HEK293 (cell line): ENCODE measurements around the gene RBBP8NL.

Experiments used
- CTCF ChIA-PET: fragments of 350-600 bp; formaldehyde crosslinking; extraction: SDS; loops from one replicate; lab custom pipeline; 2021; ENCODE audit warnings: antibody characterized with exemption; lab: Yijun Ruan, JAX
- POLR2A ChIA-PET: fragments of 300-600 bp; formaldehyde crosslinking; extraction: SDS; loops from one replicate; lab custom pipeline; 2020; ENCODE audit warnings: antibody characterized with exemption, inconsistent platforms; lab: Yijun Ruan, JAX
- H3K27ac ChIP-seq: fragments of 200-500 bp; sonication (Bioruptor generic); 2 replicates; pipeline ENCODE4 v1.5.1; 2014; ENCODE audit warnings: low read depth, low read length, control low read depth, inconsistent platforms; ENCODE audit errors: extremely low read depth
- H3K36me3 ChIP-seq, 2 experiments: fragments of 200-500 bp in 1 of 2; sonication (Bioruptor generic) in 1 of 2; 1 replicate in 1 of 2; 2 replicates in 1 of 2; pipeline ENCODE4 v1.5.1; 2014 to 2017; ENCODE audit warnings: inconsistent platforms in 2 of 2, low read length in 2 of 2; ENCODE audit not compliant: control insufficient read depth in 2 of 2, insufficient read depth in 1 of 2
- H3K4me1 ChIP-seq: fragments of 200-500 bp; sonication (Bioruptor generic); 2 replicates; pipeline ENCODE4 v1.5.1; 2014; ENCODE audit warnings: mild to moderate bottlenecking, low read length, inconsistent platforms; ENCODE audit not compliant: control insufficient read depth, insufficient read depth
- H3K4me3 ChIP-seq: 2 replicates; pipeline ENCODE4 v1.5.1; 2011; ENCODE audit warnings: low read depth, mild to moderate bottlenecking, control low read depth, low read length, moderate library complexity
- H3K9me3 ChIP-seq: fragments of 200-500 bp; sonication (Bioruptor generic); 2 replicates; pipeline ENCODE4 v1.5.1; 2014; ENCODE audit warnings: low read depth, low read length, inconsistent platforms; ENCODE audit not compliant: control insufficient read depth, insufficient read depth
- BCL11A ChIP-seq: fragments of 450-650 bp; formaldehyde crosslinking; IDR thresholded peaks from 2 replicates; pipeline ENCODE4 v1.5.1; 2016; ENCODE audit warnings: low read depth, missing biosample characterization, missing genetic modification characterization
- GLIS2 ChIP-seq: fragments of 450-650 bp; formaldehyde crosslinking; IDR thresholded peaks from 2 replicates; pipeline ENCODE4 v1.5.1; 2016; ENCODE audit warnings: missing biosample characterization, missing genetic modification characterization
- HOXC10 ChIP-seq: sonication (generic); formaldehyde crosslinking; IDR thresholded peaks from 2 replicates; pipeline ENCODE4 v1.8.1; 2023; ENCODE audit warnings: mild to moderate bottlenecking, missing genetic modification reagents
- KLF10 ChIP-seq: fragments of 450-650 bp; IDR thresholded peaks from 2 replicates; pipeline ENCODE4 v1.5.1; 2018; ENCODE audit warnings: missing biosample characterization, mild to moderate bottlenecking, missing genetic modification characterization
- REPIN1 ChIP-seq: fragments of 450-650 bp; formaldehyde crosslinking; IDR thresholded peaks from 2 replicates; pipeline ENCODE4 v1.5.1; 2017; ENCODE audit warnings: missing biosample characterization, missing genetic modification characterization, low read depth
- ZBTB20 ChIP-seq: fragments of 450-650 bp; formaldehyde crosslinking; IDR thresholded peaks from 2 replicates; pipeline ENCODE4 v1.5.1; 2016; ENCODE audit warnings: missing biosample characterization, missing genetic modification characterization
- ZEB2 ChIP-seq: fragments of 450-650 bp; formaldehyde crosslinking; IDR thresholded peaks from 2 replicates; pipeline ENCODE4 v1.5.1; 2016; ENCODE audit warnings: missing biosample characterization, missing genetic modification characterization
- ZFP41 ChIP-seq: fragments of 450-650 bp; formaldehyde crosslinking; IDR thresholded peaks from 2 replicates; pipeline ENCODE4 v1.5.1; 2016; ENCODE audit warnings: missing biosample characterization, missing genetic modification characterization, borderline replicate concordance
- ZIC2 ChIP-seq: fragments of 450-650 bp; formaldehyde crosslinking; IDR thresholded peaks from 2 replicates; pipeline ENCODE4 v1.5.1; 2016; ENCODE audit warnings: missing biosample characterization, missing genetic modification characterization
- ZNF140 ChIP-seq: fragments of 450-650 bp; formaldehyde crosslinking; IDR thresholded peaks from 2 replicates; pipeline ENCODE4 v1.5.1; 2016; ENCODE audit warnings: missing biosample characterization, missing genetic modification characterization
- ZNF324 ChIP-seq: fragments of 450-650 bp; formaldehyde crosslinking; IDR thresholded peaks from 2 replicates; pipeline ENCODE4 v1.5.1; 2016; ENCODE audit warnings: missing biosample characterization, missing genetic modification characterization
- ZNF600 ChIP-seq: fragments of 450-650 bp; formaldehyde crosslinking; IDR thresholded peaks from 2 replicates; pipeline ENCODE4 v1.5.1; 2016; ENCODE audit warnings: missing biosample characterization, missing genetic modification characterization
- ZNF664 ChIP-seq: fragments of 450-650 bp; formaldehyde crosslinking; IDR thresholded peaks from 2 replicates; pipeline ENCODE4 v1.5.1; 2016; ENCODE audit warnings: missing biosample characterization, missing genetic modification characterization
- ZNF768 ChIP-seq: fragments of 450-650 bp; formaldehyde crosslinking; IDR thresholded peaks from 2 replicates; pipeline ENCODE4 v1.5.1; 2018; ENCODE audit warnings: missing biosample characterization, mild to moderate bottlenecking, missing genetic modification characterization
- TF ChIP-seq, protein P1 (sequence below): fragments of 450-650 bp; formaldehyde crosslinking; IDR thresholded peaks from 2 replicates; pipeline ENCODE4 v1.5.1; 2016; ENCODE audit warnings: missing biosample characterization, missing genetic modification characterization
- TF ChIP-seq, protein P2 (sequence below): fragments of 450-650 bp; formaldehyde crosslinking; IDR thresholded peaks from 2 replicates; pipeline ENCODE4 v1.5.1; 2016; ENCODE audit warnings: missing biosample characterization, missing genetic modification characterization
- TF ChIP-seq, protein P3 (sequence below): fragments of 450-650 bp; formaldehyde crosslinking; IDR thresholded peaks from 2 replicates; pipeline ENCODE4 v1.5.1; 2016; ENCODE audit warnings: missing biosample characterization, missing genetic modification characterization
- TF ChIP-seq, protein P4 (sequence below): fragments of 450-650 bp; formaldehyde crosslinking; IDR thresholded peaks from 2 replicates; pipeline ENCODE4 v1.5.1; 2016; ENCODE audit warnings: missing biosample characterization, missing genetic modification characterization
- TF ChIP-seq, protein P5 (sequence below): fragments of 450-650 bp; formaldehyde crosslinking; conservative IDR thresholded peaks from 2 replicates; pipeline ENCODE4 v1.5.1; 2016; ENCODE audit warnings: low read depth, missing biosample characterization, missing genetic modification characterization
- TF ChIP-seq, protein P6 (sequence below): fragments of 450-650 bp; formaldehyde crosslinking; IDR thresholded peaks from 2 replicates; pipeline ENCODE4 v1.5.1; 2016; ENCODE audit warnings: missing biosample characterization, missing genetic modification characterization

RBBP8NL gene

DNA sequence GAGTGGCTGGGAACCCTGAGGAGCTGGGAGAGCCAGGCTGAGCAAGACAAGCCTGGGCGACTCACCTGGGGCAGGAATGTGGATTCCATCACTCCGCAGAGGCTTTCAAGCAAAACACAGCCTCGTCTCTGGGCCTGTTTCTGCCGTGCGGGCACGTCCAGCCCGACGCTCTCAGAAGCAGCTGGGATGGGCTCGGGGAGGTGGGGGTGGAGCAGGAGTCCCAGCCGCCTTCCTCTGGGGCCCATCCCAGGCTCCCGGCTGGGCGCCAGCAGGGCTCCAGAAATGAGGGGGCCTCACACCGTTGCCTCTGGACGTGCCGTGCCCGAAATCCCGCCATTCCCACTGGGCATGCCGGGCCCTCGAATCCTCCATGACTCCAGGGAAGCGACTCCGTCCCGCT is 49.1 kb downstream of the RBBP8NL start:
- TF ChIP-seq ZNF768 (tag by site-specific recombination) (no peak), ZBTB20 (0 out of 2 replicates have a peak, but pooled peaks have one; percentile 2)
- POLR2A ChIA-PET: no interaction called here
- no peaks in the 10 kb centered on the region for H3K9me3 ChIP-seq
- no peak overlapping the region for H3K4me3 ChIP-seq
- peaks cover 0 to 11% of the 10 kb centered on the region in 2 experiments; a peak in 2 of 3 replicates for H3K36me3 ChIP-seq
- no peaks in the 10 kb centered on the region; the same call in 1 of the 2 replicates for H3K4me1 ChIP-seq
- CTCF ChIA-PET: no interaction called here
- no peak overlapping the region for H3K27ac ChIP-seq

DNA sequence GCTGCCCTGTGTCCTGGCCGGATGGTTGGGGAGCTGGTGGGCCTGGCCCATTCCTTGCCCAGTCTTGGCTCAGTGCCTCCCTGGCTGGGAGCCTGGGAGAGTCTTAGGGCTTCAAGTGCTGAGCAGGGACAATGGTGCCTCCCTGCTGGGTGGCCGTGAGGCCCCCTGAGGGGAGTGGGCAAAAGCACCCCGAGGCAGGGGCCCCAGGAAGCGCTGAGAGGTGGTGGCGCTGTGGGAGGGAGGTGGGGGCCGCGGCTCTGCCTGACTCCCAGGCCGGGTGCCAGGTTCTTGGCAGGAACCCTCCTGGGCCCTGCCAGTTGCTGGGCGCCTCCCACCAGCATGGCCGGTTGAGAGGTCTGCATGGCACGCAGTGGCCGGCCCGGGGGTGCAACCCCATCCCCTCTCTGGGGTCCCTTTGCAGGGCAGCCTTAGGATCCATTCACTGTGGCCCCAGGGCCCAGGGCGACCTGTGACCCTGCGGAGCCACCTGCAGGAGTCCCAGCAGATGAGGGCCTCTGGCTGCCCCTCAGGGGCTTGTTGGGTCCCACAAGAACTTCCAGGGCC is 49.6 kb downstream of the RBBP8NL start:
- H3K27ac ChIP-seq: no peak overlapping the region
- no peaks in the 10 kb centered on the region; the same call in 1 of the 2 replicates for H3K4me1 ChIP-seq
- peaks cover 0 to 11% of the 10 kb centered on the region in 2 experiments; a peak in 2 of 3 replicates for H3K36me3 ChIP-seq
- H3K9me3 ChIP-seq: no peaks in the 10 kb centered on the region
- no peak overlapping the region for H3K4me3 ChIP-seq
- CTCF ChIA-PET: interaction anchor here (0.6 kb wide), 1 partner anchor 12 kb away, joined by 3 read pairs; no protein-coding TSS in a partner anchor
- POLR2A ChIA-PET: interaction anchor here (0.5 kb wide), 1 partner anchor 34 kb away, joined by 4 read pairs; no protein-coding TSS in a partner anchor
- TF ChIP-seq, protein P1, sequence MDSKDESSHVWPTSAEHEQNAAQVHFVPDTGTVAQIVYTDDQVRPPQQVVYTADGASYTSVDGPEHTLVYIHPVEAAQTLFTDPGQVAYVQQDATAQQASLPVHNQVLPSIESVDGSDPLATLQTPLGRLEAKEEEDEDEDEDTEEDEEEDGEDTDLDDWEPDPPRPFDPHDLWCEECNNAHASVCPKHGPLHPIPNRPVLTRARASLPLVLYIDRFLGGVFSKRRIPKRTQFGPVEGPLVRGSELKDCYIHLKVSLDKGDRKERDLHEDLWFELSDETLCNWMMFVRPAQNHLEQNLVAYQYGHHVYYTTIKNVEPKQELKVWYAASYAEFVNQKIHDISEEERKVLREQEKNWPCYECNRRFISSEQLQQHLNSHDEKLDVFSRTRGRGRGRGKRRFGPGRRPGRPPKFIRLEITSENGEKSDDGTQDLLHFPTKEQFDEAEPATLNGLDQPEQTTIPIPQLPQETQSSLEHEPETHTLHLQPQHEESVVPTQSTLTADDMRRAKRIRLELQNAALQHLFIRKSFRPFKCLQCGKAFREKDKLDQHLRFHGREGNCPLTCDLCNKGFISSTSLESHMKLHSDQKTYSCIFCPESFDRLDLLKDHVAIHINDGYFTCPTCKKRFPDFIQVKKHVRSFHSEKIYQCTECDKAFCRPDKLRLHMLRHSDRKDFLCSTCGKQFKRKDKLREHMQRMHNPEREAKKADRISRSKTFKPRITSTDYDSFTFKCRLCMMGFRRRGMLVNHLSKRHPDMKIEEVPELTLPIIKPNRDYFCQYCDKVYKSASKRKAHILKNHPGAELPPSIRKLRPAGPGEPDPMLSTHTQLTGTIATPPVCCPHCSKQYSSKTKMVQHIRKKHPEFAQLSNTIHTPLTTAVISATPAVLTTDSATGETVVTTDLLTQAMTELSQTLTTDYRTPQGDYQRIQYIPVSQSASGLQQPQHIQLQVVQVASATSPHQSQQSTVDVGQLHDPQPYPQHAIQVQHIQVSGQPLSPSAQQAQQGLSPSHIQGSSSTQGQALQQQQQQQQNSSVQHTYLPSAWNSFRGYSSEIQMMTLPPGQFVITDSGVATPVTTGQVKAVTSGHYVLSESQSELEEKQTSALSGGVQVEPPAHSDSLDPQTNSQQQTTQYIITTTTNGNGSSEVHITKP (tag by site-specific recombination): no peak
- no peak for TF ChIP-seq BCL11A (tag by site-specific recombination)
- no peak for TF ChIP-seq ZNF140 (tag by site-specific recombination)
- no peak for TF ChIP-seq HOXC10
- TF ChIP-seq ZEB2 (tag by site-specific recombination): no peak
- TF ChIP-seq, protein P2, sequence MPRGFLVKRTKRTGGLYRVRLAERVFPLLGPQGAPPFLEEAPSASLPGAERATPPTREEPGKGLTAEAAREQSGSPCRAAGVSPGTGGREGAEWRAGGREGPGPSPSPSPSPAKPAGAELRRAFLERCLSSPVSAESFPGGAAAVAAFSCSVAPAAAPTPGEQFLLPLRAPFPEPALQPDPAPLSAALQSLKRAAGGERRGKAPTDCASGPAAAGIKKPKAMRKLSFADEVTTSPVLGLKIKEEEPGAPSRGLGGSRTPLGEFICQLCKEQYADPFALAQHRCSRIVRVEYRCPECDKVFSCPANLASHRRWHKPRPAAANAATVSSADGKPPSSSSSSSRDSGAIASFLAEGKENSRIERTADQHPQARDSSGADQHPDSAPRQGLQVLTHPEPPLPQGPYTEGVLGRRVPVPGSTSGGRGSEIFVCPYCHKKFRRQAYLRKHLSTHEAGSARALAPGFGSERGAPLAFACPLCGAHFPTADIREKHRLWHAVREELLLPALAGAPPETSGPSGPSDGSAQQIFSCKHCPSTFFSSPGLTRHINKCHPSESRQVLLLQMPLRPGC (tag by site-specific recombination): no peak
- TF ChIP-seq ZBTB20: peak; percentile 62; the same call in 1 of the 2 replicates
- TF ChIP-seq, protein P3, sequence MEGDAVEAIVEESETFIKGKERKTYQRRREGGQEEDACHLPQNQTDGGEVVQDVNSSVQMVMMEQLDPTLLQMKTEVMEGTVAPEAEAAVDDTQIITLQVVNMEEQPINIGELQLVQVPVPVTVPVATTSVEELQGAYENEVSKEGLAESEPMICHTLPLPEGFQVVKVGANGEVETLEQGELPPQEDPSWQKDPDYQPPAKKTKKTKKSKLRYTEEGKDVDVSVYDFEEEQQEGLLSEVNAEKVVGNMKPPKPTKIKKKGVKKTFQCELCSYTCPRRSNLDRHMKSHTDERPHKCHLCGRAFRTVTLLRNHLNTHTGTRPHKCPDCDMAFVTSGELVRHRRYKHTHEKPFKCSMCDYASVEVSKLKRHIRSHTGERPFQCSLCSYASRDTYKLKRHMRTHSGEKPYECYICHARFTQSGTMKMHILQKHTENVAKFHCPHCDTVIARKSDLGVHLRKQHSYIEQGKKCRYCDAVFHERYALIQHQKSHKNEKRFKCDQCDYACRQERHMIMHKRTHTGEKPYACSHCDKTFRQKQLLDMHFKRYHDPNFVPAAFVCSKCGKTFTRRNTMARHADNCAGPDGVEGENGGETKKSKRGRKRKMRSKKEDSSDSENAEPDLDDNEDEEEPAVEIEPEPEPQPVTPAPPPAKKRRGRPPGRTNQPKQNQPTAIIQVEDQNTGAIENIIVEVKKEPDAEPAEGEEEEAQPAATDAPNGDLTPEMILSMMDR (tag by site-specific recombination): no peak
- peak; percentile 37; the same call in 1 of the 2 replicates for TF ChIP-seq GLIS2 (tag by site-specific recombination)
- no peak for TF ChIP-seq KLF10 (tag by site-specific recombination)
- TF ChIP-seq, protein P4, sequence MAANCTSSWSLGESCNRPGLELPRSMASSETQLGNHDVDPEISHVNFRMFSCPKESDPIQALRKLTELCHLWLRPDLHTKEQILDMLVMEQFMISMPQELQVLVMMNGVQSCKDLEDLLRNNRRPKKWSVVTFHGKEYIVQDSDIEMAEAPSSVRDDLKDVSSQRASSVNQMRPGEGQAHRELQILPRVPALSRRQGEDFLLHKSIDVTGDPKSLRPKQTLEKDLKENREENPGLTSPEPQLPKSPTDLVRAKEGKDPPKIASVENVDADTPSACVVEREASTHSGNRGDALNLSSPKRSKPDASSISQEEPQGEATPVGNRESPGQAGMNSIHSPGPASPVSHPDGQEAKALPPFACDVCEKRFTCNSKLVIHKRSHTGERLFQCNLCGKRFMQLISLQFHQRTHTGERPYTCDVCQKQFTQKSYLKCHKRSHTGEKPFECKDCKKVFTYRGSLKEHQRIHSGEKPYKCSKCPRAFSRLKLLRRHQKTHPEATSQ (tag by site-specific recombination): no peak
- TF ChIP-seq ZFP41 (tag by site-specific recombination): no peak
- no peak for TF ChIP-seq ZNF324
- peak; percentile 96 for TF ChIP-seq ZIC2 (tag by site-specific recombination)
- TF ChIP-seq, protein P5, sequence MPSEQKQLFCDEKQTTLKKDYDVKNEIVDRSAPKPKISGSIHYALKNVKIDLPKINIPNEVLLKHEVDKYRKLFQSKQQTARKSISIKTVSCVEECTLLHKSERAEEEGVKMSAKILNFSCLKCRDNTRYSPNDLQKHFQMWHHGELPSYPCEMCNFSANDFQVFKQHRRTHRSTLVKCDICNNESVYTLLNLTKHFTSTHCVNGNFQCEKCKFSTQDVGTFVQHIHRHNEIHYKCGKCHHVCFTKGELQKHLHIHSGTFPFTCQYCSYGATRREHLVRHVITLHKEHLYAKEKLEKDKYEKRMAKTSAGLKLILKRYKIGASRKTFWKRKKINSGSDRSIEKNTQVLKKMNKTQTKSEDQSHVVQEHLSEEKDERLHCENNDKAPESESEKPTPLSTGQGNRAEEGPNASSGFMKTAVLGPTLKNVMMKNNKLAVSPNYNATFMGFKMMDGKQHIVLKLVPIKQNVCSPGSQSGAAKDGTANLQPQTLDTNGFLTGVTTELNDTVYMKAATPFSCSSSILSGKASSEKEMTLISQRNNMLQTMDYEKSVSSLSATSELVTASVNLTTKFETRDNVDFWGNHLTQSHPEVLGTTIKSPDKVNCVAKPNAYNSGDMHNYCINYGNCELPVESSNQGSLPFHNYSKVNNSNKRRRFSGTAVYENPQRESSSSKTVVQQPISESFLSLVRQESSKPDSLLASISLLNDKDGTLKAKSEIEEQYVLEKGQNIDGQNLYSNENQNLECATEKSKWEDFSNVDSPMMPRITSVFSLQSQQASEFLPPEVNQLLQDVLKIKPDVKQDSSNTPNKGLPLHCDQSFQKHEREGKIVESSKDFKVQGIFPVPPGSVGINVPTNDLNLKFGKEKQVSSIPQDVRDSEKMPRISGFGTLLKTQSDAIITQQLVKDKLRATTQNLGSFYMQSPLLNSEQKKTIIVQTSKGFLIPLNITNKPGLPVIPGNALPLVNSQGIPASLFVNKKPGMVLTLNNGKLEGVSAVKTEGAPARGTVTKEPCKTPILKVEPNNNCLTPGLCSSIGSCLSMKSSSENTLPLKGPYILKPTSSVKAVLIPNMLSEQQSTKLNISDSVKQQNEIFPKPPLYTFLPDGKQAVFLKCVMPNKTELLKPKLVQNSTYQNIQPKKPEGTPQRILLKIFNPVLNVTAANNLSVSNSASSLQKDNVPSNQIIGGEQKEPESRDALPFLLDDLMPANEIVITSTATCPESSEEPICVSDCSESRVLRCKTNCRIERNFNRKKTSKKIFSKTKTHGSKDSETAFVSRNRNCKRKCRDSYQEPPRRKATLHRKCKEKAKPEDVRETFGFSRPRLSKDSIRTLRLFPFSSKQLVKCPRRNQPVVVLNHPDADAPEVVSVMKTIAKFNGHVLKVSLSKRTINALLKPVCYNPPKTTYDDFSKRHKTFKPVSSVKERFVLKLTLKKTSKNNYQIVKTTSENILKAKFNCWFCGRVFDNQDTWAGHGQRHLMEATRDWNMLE (tag by site-specific recombination): no peak
- TF ChIP-seq ZNF600: no peak
- TF ChIP-seq REPIN1 (tag by site-specific recombination): no peak
- no peak for TF ChIP-seq ZNF664 (tag by site-specific recombination)
- TF ChIP-seq, protein P6, sequence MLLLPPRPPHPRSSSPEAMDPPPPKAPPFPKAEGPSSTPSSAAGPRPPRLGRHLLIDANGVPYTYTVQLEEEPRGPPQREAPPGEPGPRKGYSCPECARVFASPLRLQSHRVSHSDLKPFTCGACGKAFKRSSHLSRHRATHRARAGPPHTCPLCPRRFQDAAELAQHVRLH (tag by site-specific recombination): no peak
